ENCODE data around the gene MPP3. TPM values are rescaled to one million over a fixed set of nuclear protein-coding genes. Genes with fewer than 3 reads are reported as not detected.

The MPP3 gene
- total RNA-seq, 1 experiment from 2014 or later: 6.9 TPM

GRCh38 chr17:43769859-43770258, 63.1 kb downstream of the MPP3 start:
- no peak overlapping the region for H4K8ac ChIP-seq (replicated peaks; ENCODE audit: insufficient read length, low read depth, low read length)

More at GRCh38 chr17:43769859-43770258, 63.1 kb downstream of the MPP3 start:
- H2AFZ ChIP-seq (ENCODE audit: low read length): no peak overlapping the region
- no peaks in the 10 kb centered on the region for H3K9me3 ChIP-seq (ENCODE audit: control insufficient read depth, low read depth, low read length)
- H3K4me3 Mint-ChIP-seq: no peak overlapping the region
- no peak overlapping the region for H3K27ac ChIP-seq (ENCODE audit: insufficient read length, low read depth, low read length)
- H3K4me1 ChIP-seq (ENCODE audit: insufficient read depth, low read length): no peaks in the 10 kb centered on the region
- no peak overlapping the region for H3K4me2 ChIP-seq (ENCODE audit: insufficient read depth, insufficient read length, low read length)
- H3K27me3 ChIP-seq (ENCODE audit: insufficient read depth, low read length): no peaks in the 10 kb centered on the region
- no peak for DNase-seq
- no peaks in the 10 kb centered on the region for H3K27me3 Mint-ChIP-seq (ENCODE audit: low read depth)
- no peak overlapping the region for H2BK20ac ChIP-seq (ENCODE audit: low read depth, low read length, poor library complexity, severe bottlenecking)
- no peak overlapping the region for H3K14ac ChIP-seq (ENCODE audit: insufficient read depth, low read length)
- H2BK12ac ChIP-seq (ENCODE audit: insufficient read length, low read depth, low read length): no peak overlapping the region
- no peaks in the 10 kb centered on the region for H3K79me2 ChIP-seq (ENCODE audit: insufficient read depth, low read length)
- H4K91ac ChIP-seq (ENCODE audit: insufficient read length, low read depth, low read length): no peak overlapping the region
- H3K36me3 Mint-ChIP-seq (ENCODE audit: insufficient read depth in 1 of 3, low read depth in 3 of 3): peaks cover 4 to 57% (median 52%) of the 10 kb centered on the region in 3 experiments
- H3K56ac ChIP-seq (ENCODE audit: insufficient read length, low read depth, low read length): no peak overlapping the region
- no peak for TF ChIP-seq CTCF (conservative IDR thresholded peaks at IDR 0.05)
- no CpG with 5 or more reads among the region's 11 CpGs for WGBS (ENCODE audit: extremely low coverage, insufficient read length, low lambda C conversion rate)
- H4K5ac ChIP-seq (ENCODE audit: insufficient read length, low read depth, low read length): no peak overlapping the region
- no peak overlapping the region for H3K4ac ChIP-seq (ENCODE audit: low read depth, low read length)
- H3K79me1 ChIP-seq (ENCODE audit: insufficient read depth, low read depth, low read length, poor library complexity, severe bottlenecking): no peaks in the 10 kb centered on the region
- H2BK5ac ChIP-seq (ENCODE audit: insufficient read length, low read length): no peak overlapping the region
- H3K9ac ChIP-seq (ENCODE audit: extremely low read depth, insufficient read length, low read length): no peak overlapping the region
- H3K4me1 Mint-ChIP-seq: peaks cover 3 to 4% of the 10 kb centered on the region in 2 experiments
- H2BK15ac ChIP-seq (ENCODE audit: low read depth, low read length): no peak overlapping the region
- H3K23ac ChIP-seq (ENCODE audit: insufficient read length, low read depth, low read length): no peak overlapping the region
- H3K9me3 Mint-ChIP-seq: no peaks in the 10 kb centered on the region
- no peak overlapping the region for H2BK120ac ChIP-seq (ENCODE audit: low read depth, low read length, poor library complexity, severe bottlenecking)
- H3T11ph ChIP-seq (ENCODE audit: low read length): no peak overlapping the region
- no peak overlapping the region; a peak in 1 of 7 replicates for H3K27ac Mint-ChIP-seq
- H2AK5ac ChIP-seq (ENCODE audit: insufficient read length, low read length): no peak overlapping the region
- H4K20me1 ChIP-seq (ENCODE audit: control insufficient read depth, insufficient read depth, insufficient read length): no peaks in the 10 kb centered on the region
- H3K23me2 ChIP-seq (ENCODE audit: insufficient read length, low read depth, low read length, poor library complexity, severe bottlenecking): no peaks in the 10 kb centered on the region
- no peak overlapping the region for H3K18ac ChIP-seq (ENCODE audit: insufficient read length, low read depth, low read length)

Measured in H9 (cell line).